ENCODE measurements around the gene EHMT1.
A peak's percentile ranks its signal among the peaks of the same experiment; 100 is the strongest.

Gene EHMT1

DNA sequence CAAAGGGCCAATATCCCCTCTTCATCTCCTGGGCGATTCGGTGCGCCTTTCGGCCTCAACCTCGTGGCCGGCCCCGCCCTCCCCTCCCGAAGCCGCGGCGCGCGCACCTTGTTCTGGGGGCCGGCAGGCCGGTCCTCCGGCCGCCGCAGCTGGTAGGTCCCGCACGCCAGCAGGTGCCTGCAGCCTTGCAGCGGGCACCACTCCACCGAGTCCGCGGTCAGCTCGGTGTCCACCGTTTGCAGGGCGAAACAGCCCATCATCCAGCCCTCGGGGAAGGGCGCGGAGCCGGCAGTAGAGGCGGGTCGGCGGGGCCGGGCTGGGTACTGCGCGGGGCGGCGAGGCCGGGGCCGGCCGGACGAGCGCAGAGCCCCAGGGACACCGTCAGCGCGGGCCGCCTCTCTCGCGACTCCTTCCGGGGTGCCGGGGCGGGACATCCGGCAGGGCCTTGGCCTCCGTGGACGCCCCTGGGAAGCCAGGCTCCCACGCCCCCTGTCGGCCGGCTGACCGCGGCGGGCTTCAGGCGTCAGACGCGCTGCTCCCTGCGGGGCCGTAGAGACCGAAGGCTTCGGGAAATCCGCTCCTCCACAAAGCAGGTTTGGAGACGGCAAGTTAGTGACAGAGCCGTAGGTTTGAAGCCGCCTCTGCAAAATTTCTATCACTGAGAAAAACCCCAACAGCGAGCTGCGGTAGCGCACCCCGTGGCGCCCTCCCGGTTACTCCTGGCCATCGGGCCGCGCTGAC is 40.1 kb upstream of the EHMT1 start, which contains the start of gene DPH7:
Gene DPH7, minus strand, starts transcription at position 408 of the 741 bp plus-strand sequence. Its CDS starts 148 bp downstream, at position 260.
- POLR2A ChIA-PET (ENCODE audit: low non-redundant PET): interaction anchor here (1.6 kb wide), 1 partner anchor 12 kb away, joined by 5 read pairs; no protein-coding TSS in a partner anchor

DNA sequence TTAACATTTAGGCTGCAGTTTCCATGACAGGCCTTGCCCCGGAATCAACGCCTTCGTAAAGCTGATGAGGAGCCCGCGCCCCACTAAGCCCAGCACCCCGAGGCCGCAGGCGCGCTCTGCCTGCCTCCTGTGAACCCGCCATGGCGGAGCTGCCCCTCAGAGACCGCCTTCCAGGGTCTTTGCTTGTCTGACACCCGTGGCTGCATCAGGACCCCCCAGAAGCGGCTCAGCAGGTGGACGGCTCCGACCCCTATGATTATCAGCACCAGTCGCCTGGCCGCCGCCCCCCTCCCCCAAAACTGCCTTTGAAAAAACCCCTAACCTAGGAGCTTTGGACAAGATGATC is 39.6 kb upstream of the EHMT1 start:
- CTCF ChIA-PET: interaction anchor here (0.5 to 6.2 kb wide), 11 partner anchors 11 to 305 kb away, joined by 3 to 48 read pairs (median 5); partner anchors contain the start of genes EHMT1, PNPLA7 and ZMYND19

More for the DNA sequence above, 40.1 kb upstream of the EHMT1 start, which contains the start of gene DPH7:
- TF ChIP-seq, protein P1, sequence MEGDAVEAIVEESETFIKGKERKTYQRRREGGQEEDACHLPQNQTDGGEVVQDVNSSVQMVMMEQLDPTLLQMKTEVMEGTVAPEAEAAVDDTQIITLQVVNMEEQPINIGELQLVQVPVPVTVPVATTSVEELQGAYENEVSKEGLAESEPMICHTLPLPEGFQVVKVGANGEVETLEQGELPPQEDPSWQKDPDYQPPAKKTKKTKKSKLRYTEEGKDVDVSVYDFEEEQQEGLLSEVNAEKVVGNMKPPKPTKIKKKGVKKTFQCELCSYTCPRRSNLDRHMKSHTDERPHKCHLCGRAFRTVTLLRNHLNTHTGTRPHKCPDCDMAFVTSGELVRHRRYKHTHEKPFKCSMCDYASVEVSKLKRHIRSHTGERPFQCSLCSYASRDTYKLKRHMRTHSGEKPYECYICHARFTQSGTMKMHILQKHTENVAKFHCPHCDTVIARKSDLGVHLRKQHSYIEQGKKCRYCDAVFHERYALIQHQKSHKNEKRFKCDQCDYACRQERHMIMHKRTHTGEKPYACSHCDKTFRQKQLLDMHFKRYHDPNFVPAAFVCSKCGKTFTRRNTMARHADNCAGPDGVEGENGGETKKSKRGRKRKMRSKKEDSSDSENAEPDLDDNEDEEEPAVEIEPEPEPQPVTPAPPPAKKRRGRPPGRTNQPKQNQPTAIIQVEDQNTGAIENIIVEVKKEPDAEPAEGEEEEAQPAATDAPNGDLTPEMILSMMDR (conservative IDR thresholded peaks at IDR 0.05; ENCODE audit: low read depth): peak; percentile 100
- peak; percentile 98 for DNase-seq (ENCODE audit: low spot score)
- CTCF ChIA-PET: interaction anchor here (0.9 to 6.2 kb wide), 6 partner anchors 11 to 40 kb away, joined by 5 to 48 read pairs (median 6); partner anchors contain the start of genes EHMT1, PNPLA7 and ZMYND19
- H3K27ac ChIP-seq: peak within 1 kb of the TSS; percentile 85

DNA sequence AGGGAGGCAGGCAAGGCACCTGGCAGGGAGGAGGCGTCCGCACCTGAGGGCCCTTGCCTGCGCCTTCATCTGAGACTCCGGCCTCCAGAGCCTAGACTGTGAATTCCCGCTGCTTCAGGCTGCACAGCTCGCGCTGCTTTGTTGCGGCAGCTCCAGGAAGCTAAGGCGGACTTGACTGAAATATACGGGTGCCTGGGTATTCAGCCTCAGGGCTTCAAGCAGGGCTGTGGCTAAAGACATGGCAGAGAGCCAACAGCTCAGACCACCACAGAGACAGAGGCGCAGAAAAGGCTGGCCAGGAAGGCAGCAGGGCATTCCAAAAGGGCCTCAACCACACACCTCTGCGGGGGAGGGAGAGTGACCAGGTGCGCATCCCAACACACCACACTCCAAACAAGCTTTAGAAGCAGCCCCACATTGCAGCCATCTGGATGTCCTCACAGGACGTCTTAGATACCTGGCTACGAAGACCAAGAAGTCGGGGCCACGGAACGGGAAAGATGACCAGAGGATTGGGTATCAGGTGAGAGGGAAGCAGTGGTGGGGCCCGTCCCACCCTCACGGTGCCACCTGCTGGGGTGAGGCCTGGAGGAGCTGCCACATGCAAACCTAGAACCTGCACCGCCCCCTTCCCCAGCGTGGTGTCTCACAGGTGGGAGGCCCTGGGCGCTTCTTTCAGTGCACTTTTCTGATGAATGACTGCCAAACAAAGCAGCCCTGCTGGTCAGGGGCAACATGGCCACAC is 38.4 kb upstream of the EHMT1 start:
- H3K27ac ChIP-seq: peak overlapping the region; percentile 85
- POLR2A ChIA-PET (ENCODE audit: low non-redundant PET): interaction anchor here (0.5 to 1.6 kb wide), 3 partner anchors 8 to 16 kb away, joined by 5 to 11 read pairs (median 10); no protein-coding TSS in a partner anchor
- DNase-seq (ENCODE audit: low spot score): no peak
- TF ChIP-seq, protein P1 (conservative IDR thresholded peaks at IDR 0.05; ENCODE audit: low read depth): no peak
- CTCF ChIA-PET: interaction anchor here (0.5 to 6.2 kb wide), 6 partner anchors 9 to 376 kb away, joined by 3 to 48 read pairs (median 3); partner anchors contain the start of gene ZMYND19

More for the DNA sequence above, 39.6 kb upstream of the EHMT1 start:
- POLR2A ChIA-PET (ENCODE audit: low non-redundant PET): interaction anchor here (0.7 to 1.6 kb wide), 3 partner anchors 9 to 29 kb away, joined by 3 to 10 read pairs (median 5); partner anchors contain the start of gene PNPLA7
- H3K27ac ChIP-seq: peak overlapping the region; percentile 85
- TF ChIP-seq, protein P1 (conservative IDR thresholded peaks at IDR 0.05; ENCODE audit: low read depth): no peak; the same call in 1 of the 2 replicates
- DNase-seq (ENCODE audit: low spot score): no peak

DNA sequence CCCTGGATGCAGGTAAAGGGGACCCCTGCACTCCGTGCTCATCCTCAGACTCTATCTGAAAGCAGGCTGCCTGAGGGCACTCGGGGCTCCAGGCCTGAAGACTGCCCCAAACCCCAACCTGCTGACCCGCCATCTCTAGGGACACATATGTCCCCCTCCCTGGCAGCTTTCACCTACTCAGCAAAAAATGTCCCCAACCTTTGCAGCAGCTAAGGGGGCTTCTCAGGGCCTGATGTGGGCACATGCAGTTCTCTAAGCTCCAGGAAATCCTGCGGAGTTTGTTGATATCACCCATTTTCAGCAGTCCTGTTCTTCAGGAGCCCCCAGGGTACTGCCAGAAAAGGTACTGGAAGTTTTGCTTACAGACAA is 37.9 kb upstream of the EHMT1 start:
- POLR2A ChIA-PET (ENCODE audit: low non-redundant PET): interaction anchor here (0.5 to 0.7 kb wide), 2 partner anchors 8 to 16 kb away, joined by 5 to 11 read pairs; no protein-coding TSS in a partner anchor
- DNase-seq (ENCODE audit: low spot score): no peak
- H3K27ac ChIP-seq: peak overlapping the region; percentile 85
- TF ChIP-seq, protein P1 (conservative IDR thresholded peaks at IDR 0.05; ENCODE audit: low read depth): no peak
- CTCF ChIA-PET: interaction anchor here (0.5 to 6.2 kb wide), 3 partner anchors 9 to 108 kb away, joined by 3 to 48 read pairs (median 3); partner anchors contain the start of gene ZMYND19

DNA sequence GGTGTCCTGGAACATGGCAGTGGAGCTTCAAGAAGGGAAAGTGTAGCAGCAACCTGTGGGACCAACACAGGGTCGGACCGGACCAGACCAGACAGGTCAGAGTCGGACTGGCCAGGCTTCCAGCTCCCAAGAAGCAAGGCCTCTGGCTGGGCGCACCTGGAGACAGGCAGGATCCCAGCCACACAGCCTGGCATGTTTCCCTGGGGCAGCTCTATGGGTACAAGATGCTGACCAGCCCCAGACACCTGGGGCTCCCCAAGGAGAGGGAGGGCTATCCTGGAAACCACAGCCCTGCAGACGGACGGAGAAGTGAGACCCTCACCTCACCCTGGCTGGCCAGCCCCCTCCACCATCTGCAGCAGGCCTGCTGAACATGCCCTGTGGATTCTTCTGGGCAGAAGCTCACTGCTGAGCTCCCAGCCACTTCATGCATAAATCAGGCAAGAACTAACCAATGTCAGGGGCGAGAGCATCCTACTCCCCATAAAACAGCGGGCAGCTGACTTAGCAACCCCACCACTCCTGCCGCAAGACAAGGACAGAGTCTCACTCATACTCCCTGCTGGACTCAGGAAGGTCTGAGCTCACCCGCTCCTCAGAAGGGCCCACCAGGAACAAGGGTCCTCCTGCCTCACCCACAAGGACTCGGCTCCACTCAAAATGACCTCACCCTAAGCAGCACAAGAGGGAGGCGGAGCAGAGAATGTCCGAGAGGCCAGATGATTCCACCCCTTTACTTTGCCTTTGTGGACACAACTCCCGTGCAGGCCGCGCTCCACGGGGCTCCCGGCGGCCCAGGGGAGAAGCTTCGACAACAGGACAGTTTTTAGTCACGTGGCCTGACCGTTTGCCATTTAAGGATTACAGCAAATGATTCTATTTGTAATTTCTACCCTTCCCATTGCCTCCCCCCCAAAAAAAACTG is 37.2 kb upstream of the EHMT1 start:
- no peak for DNase-seq (ENCODE audit: low spot score)
- POLR2A ChIA-PET (ENCODE audit: low non-redundant PET): interaction anchor here (0.5 to 0.7 kb wide), 3 partner anchors 8 to 96 kb away, joined by 3 to 11 read pairs (median 5); no protein-coding TSS in a partner anchor
- peak overlapping the region; percentile 85 for H3K27ac ChIP-seq
- TF ChIP-seq, protein P1 (conservative IDR thresholded peaks at IDR 0.05; ENCODE audit: low read depth): no peak
- CTCF ChIA-PET: interaction anchor here (0.7 to 6.2 kb wide), 3 partner anchors 8 to 26 kb away, joined by 4 to 48 read pairs (median 5); partner anchors contain the start of gene ZMYND19

Measured in RWPE1 (cell line).